DOHH2 (cell line): Measurements from ENCODE around the gene ARID1B.

ENCODE experiments used
- H3F3A ChIP-seq: fragments of 200-600 bp; sonication (generic), shearing (Covaris generic); 2 replicates; pipeline ENCODE4 v1.6.0; 2016; ENCODE audit warnings: antibody characterized with exemption, mild to moderate bottlenecking; ENCODE audit not compliant: control insufficient read depth, insufficient read depth
- H3K27ac ChIP-seq: fragments of 200-600 bp; sonication (generic); 2 replicates; pipeline ENCODE4 v1.5.1; 2014; ENCODE audit warnings: low read depth, mild to moderate bottlenecking, low read length, moderate library complexity
- H3K27me3 ChIP-seq: fragments of 200-600 bp; sonication (generic); 2 replicates; pipeline ENCODE4 v1.6.1; 2014; ENCODE audit warnings: mild to moderate bottlenecking, low read length, mixed read lengths; ENCODE audit not compliant: control insufficient read depth
- H3K36me3 ChIP-seq: fragments of 200-600 bp; sonication (generic); 2 replicates; pipeline ENCODE4 v1.6.1; 2014; ENCODE audit warnings: mild to moderate bottlenecking, low read length, moderate library complexity, mixed read lengths; ENCODE audit not compliant: control insufficient read depth
- H3K4me1 ChIP-seq: fragments of 200-600 bp; sonication (generic); 2 replicates; pipeline ENCODE4 v1.6.1; 2014; ENCODE audit warnings: mild to moderate bottlenecking, low read length, mixed read lengths; ENCODE audit not compliant: control insufficient read depth
- H3K4me2 ChIP-seq: fragments of 200-600 bp; sonication (generic); 2 replicates; pipeline ENCODE4 v1.6.0; 2014; ENCODE audit warnings: mild to moderate bottlenecking, low read length, moderate library complexity
- H3K4me3 ChIP-seq: fragments of 200-600 bp; sonication (generic); 2 replicates; pipeline ENCODE4 v1.5.1; 2014; ENCODE audit warnings: mild to moderate bottlenecking, low read length, mixed read lengths
- H3K79me2 ChIP-seq: fragments of 200-600 bp; sonication (generic); 2 replicates; pipeline ENCODE4 v1.6.1; 2014; ENCODE audit warnings: mild to moderate bottlenecking, low read length, mixed read lengths; ENCODE audit not compliant: control insufficient read depth
- H3K9me2 ChIP-seq: fragments of 200-600 bp; sonication (generic); replicated peaks from 2 replicates; pipeline ENCODE4 v1.6.1; 2014; ENCODE audit warnings: mild to moderate bottlenecking, low read length, mixed read lengths; ENCODE audit not compliant: control insufficient read depth
- H3K9me3 ChIP-seq: fragments of 200-600 bp; sonication (generic); 2 replicates; pipeline ENCODE4 v1.6.1; 2014; ENCODE audit warnings: antibody characterized with exemption, low read length, mixed read lengths; ENCODE audit not compliant: control insufficient read depth, insufficient read depth
- H4K20me1 ChIP-seq: fragments of 200-600 bp; sonication (generic); 2 replicates; pipeline ENCODE4 v1.6.0; 2014; ENCODE audit warnings: low read depth, mild to moderate bottlenecking, antibody characterized with exemption, low read length, moderate library complexity; ENCODE audit not compliant: control insufficient read depth, insufficient read depth
- CTCF ChIP-seq: fragments of 200-600 bp; sonication (generic); IDR thresholded peaks from one replicate; pipeline ENCODE4 v1.5.1; 2014; ENCODE audit warnings: antibody characterized with exemption, mild to moderate bottlenecking, low read depth, low read length; ENCODE audit not compliant: poor library complexity, severe bottlenecking
- EZH2phosphoT487 ChIP-seq: fragments of 200-600 bp; sonication (generic); IDR thresholded peaks from 2 replicates; pipeline ENCODE4 v1.6.1; 2017; ENCODE audit warnings: borderline replicate concordance, mild to moderate bottlenecking, antibody characterized with exemption, low read length, moderate library complexity, mixed read lengths

The ARID1B gene

DNA sequence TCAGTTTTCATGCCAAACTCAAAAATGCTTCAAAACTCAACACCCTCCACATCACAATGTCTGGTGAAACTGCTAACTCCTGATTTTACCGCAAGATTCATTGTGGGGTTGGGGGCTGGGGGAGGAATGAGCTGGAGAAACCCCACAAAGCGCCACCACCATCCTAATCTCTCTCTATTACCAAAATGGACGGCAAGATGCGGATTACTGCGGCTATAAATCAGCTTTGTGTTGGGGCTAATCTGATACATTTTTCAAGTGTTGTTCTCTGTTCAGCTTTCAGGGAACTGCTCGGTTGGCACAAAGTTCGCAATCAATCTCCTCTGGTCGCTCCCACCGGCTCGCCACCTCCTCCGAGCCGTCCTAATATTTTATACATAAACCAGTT is 462.5 kb downstream of the ARID1B start:
- no peaks in the 10 kb centered on the region for H3K79me2 ChIP-seq
- H3K4me2 ChIP-seq = no peak overlapping the region
- H3K27ac ChIP-seq = no peak overlapping the region
- no peak overlapping the region for H3K4me3 ChIP-seq
- no peaks in the 10 kb centered on the region for H4K20me1 ChIP-seq
- H3K9me2 ChIP-seq = no peaks in the 10 kb centered on the region
- H3F3A ChIP-seq = no peaks in the 10 kb centered on the region
- TF ChIP-seq CTCF = no peak
- TF ChIP-seq EZH2phosphoT487 = no peak
- H3K27me3 ChIP-seq = peaks cover 57% of the 10 kb centered on the region
- H3K9me3 ChIP-seq = no peaks in the 10 kb centered on the region
- no peaks in the 10 kb centered on the region for H3K36me3 ChIP-seq
- H3K4me1 ChIP-seq = no peaks in the 10 kb centered on the region

GRCh38 chr6:157240059-157240959 is 463.1 kb downstream of the ARID1B start:
- Histone ChIP-seq H3K4me3 (no peak overlapping the region), H3K4me1 (no peaks in the 10 kb centered on the region), H3F3A (no peaks in the 10 kb centered on the region), H3K36me3 (no peaks in the 10 kb centered on the region), H4K20me1 (no peaks in the 10 kb centered on the region), H3K9me3 (no peaks in the 10 kb centered on the region), H3K79me2 (no peaks in the 10 kb centered on the region), H3K27ac (no peak overlapping the region), H3K4me2 (no peak overlapping the region), H3K9me2 (no peaks in the 10 kb centered on the region), H3K27me3 (peaks cover 56% of the 10 kb centered on the region)
- no peak for TF ChIP-seq EZH2phosphoT487
- no peak for TF ChIP-seq CTCF

- Histone ChIP-seq H3F3A (no peaks in the 10 kb centered on the region), H3K9me2 (no peaks in the 10 kb centered on the region), H3K4me2 (no peak overlapping the region), H3K79me2 (no peaks in the 10 kb centered on the region), H3K27me3 (peaks cover 50% of the 10 kb centered on the region), H3K27ac (no peak overlapping the region), H3K4me3 (no peak overlapping the region), H4K20me1 (no peaks in the 10 kb centered on the region), H3K36me3 (no peaks in the 10 kb centered on the region), H3K9me3 (no peaks in the 10 kb centered on the region), H3K4me1 (no peaks in the 10 kb centered on the region)
- TF ChIP-seq EZH2phosphoT487 (no peak), CTCF (no peak)
These were observed 463.8 kb downstream of the ARID1B start for GRCh38 chr6:157240960-157241311.
